NCI-H226 (cell line): Measurements from ENCODE around the gene BMS1.
A peak's percentile ranks its signal among the peaks of the same experiment; 100 is the strongest.
"Not testable (repeated sequence)": the region's sequence is repeated elsewhere in the genome, so short reads cannot be mapped to it uniquely, and the experiment has no call there.

Experiments used
- DNase-seq: peaks from one replicate; pipeline ENCODE4 v3.0.0-alpha.2; 2015

BMS1 gene

GRCh38 chr10:42866115-42866995, 83.8 kb downstream of the BMS1 start:
- peak; percentile 58 for DNase-seq

DNA sequence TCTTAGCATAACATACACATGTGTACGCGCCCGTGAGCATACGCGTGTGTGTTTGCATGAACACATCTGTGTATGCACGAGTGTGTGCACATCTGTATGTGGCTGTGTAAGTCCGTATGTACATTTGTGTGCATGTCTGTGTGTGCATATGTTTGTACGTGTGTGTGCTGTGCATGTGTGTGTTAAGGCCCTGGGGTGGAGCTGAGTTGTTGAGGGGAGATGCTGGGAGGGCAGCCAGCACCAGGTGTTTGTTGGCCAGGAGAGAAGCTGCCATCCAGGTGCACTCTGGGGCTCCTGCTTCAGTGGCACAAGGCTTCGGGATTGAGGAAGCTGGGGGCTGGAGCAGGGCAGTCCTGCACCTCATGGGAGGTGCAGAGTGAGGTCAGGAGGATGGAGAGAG, 85.0 kb downstream of the BMS1 start:
- DNase-seq = no peak

DNA sequence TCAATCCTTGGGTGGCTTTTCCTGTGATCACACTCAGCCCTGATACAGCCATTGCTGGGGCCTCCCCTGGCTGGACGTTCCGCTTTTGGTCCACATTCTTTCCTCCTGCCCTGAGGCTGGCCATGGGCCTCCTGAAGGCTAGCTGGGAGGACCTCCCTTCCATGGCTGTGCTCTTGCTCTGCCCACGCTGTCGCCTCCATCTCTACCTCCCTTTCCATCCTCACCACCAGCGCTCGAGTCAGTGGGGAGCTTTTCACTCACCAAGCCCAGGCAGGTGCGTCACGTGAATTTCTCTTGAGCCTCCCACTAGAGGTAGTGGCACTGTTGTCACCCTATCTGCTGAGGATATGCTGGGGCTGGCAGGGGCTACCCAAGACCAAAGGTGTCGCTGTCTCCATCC, 85.9 kb downstream of the BMS1 start:
- DNase-seq = no peak

GRCh38 chr10:42869977-42870350, 87.4 kb downstream of the BMS1 start:
- DNase-seq = no peak

DNA sequence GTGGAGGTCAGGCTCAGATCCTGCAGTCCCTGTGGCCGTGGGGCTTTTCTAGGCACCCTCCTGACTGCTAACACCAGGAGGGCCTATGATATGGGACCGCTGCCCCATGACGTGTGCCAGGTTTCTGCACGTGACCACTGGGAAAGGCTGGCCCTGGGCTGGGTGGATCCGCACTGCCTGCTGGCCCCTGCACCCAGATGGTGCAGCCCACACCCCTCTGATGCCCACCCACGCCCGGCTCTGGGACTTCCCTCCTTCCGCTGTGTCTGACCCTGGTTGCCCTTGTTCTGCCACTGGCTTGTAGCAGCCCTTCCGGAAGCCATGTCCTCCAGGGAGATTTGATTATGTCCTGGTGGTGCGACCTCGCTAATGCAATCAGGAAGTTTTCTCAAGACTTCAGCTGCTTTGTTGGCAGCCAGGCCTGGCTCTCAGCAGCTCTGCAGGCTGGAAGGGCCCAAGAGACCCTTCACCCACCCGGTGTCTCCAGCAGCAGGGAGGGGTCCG, 88.6 kb downstream of the BMS1 start:
- not testable (repeated sequence) for DNase-seq

DNA sequence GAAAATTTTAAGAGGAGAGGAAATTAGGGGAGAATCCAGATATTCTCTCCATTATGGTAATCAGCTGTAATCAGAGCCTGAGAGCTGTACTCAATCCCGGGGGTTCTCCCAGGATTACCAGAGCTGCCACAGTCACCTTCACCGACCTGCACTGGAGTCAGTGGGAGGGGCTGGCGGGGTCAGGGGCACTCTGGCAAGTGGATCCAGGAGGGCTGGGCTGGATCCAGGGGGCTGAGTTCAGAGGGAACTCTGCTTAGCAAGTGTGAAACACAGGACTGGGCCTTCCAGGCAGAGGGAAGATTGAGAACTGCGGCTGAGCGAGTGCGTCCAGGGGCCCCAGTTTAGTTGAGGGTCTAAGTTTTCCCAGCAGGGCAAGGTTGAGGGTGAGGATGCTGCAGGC, 89.2 kb downstream of the BMS1 start:
- DNase-seq = no peak

DNA sequence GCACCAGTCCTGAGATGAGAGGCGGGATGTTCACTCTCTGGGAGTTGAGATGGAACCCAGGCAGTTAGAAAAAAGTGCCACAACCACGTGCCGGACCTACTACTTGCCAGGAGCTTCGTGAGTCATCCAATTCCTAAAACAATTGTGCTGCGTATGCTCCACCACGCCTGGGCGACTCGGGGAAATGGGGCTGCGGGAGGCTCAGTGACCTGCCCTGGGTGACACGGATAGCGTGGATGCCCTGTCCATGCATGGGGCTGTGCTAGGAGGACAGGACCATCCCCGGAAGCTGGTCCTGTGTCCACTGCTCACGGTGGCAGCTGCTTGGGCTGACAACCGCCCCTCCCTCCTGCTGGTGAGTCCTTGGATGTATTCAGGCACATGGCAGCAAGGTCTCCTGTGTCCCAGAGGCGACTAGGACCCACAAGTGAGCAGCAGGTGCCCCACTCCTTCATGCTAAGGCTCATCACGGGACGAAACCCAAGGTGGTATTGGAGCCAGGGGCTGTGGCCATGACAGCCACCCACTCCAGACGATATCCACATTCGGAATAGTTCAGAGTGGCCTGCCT, 90.4 kb downstream of the BMS1 start:
- no peak for DNase-seq

DNA sequence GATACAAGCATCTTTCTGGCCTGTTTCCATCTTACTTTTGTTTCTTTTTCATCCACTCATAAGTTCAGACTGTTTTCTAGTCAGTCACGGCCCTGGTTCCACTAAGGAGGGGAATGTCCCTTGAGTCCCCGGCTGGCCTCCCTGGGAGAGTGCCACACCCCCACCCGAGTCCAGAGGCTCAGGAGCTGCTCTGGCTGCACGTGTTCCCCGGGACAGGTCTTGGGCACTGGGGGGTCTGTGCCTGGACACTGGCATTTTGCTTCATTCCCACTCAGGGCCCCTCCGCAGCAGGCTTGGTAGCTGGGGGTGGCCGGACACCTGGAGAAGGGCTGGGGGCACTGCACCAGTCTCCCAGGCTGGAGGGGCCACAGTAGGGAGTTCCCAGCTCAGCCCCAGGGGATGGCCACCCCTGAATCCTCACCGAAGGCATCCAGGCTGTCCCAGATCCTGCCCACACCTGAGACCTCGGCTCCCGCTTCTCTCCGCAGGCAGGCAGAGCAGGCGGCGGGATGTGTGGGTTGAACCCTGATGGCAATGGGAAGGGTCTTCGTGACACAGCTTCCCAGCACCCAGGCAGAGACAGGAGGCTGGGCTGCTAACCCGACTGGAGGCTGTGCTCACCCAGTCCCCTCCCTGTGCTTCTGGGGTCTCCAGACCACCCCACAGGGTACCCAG, 92.3 kb downstream of the BMS1 start:
- no peak for DNase-seq

GRCh38 chr10:42875388-42875755, 92.8 kb downstream of the BMS1 start:
- no peak for DNase-seq

DNA sequence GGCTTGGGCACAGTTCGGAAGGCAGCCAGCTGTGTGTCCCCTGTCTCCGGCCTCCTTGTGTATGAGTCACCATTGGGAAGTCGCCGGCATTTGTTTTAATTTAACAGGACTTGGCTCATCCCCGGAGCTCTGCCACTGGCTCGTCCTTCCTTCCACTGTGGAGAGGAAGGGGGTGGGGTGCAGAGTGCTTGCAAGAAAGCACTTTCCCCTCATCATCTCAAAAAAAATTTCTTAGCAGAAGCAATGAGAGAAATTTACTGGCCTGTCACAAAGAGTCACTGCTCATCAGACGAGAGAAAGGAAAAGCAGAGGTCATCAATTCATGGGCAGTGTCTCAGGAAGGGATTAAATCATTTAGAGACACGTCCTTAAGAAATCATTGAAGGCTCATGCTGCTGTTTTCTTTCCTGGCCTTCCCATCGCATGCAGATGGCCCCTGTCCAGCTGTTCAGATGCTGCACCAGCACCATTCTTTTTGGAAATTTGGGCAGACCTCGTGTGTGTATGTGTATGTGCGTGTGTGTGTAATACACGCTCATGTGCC, 93.3 kb downstream of the BMS1 start:
- DNase-seq = no peak

- no peak for DNase-seq
Observed at GRCh38 chr10:42876476-42876875, 93.9 kb downstream of the BMS1 start.

DNA sequence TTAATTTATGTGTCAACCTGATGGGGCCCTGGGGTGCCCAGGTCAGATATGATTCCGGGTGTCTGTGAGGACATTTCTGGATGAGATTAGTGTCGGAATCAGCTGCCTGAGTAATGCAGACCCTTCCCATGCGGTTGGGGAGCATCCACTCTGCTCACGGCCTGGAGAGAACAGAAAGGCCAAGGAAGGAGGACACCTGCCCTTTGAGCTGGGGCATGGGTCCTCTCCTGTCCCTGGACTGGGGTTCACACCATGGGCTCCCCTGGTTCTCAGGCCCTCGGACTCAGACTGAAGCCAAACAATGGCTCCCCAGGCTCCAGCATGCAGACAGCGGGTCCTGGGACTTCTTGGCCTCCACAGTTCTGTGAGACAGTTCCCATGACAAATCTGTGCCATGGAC, 94.3 kb downstream of the BMS1 start:
- no peak for DNase-seq

DNA sequence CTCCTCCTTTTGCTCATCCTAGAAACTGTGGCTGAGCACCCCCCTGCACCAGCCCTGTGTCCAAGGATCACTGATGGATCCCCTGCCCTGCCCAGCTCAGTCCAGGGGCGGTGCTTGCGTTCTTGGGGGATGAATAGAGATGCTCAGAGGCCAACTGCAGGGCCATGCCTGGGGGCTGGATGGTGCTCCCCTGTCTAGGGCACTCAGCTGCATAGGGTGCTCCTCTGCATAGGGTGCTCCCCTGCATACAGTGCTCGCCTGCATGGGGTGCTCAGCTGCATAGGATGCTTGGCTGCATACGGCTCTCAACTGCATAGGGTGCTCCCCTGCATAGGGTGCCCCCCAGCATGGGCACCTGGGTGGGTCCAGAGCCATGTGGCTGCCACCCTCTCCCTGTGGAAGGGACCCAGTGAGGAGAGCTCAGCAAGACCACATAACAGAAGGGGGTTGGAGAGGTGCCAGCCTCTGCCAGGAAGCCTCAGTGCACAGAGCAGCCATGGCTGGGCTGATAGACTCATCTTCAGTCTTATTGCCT, 95.0 kb downstream of the BMS1 start:
- DNase-seq = no peak

DNA sequence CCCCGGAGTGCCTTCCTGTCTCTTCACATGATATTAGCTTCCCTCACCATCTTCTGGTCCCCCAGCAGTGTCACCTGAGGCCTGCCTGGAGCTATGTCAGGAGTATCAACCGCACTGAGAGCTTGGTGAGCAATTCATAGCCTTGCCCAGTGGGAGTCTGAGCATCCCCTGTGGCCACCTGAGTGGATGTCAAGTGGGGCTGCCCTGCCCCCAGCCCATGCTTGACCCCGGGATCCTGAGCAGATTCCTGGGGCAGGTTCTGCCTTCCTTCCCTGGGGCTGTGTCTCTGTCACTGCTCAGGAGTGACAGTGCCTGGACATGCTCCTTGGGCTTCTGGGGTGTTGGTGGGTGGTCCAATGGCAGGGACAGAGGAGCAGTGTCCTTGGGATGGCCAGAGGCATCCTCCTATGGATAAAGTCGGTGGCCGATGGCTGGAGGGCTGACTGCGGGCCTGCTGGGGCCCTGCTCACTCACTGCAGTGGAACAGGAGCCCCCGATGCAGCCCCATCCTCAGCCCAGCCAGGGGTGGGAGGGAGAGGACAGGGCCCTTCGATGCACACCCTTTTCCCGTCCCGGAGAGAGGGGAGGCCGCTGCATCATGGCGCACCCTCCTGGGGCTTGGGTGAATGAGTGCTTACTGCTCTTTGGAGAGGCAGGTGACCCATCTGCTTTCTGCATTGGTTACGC, 95.7 kb downstream of the BMS1 start:
- DNase-seq = no peak

DNA sequence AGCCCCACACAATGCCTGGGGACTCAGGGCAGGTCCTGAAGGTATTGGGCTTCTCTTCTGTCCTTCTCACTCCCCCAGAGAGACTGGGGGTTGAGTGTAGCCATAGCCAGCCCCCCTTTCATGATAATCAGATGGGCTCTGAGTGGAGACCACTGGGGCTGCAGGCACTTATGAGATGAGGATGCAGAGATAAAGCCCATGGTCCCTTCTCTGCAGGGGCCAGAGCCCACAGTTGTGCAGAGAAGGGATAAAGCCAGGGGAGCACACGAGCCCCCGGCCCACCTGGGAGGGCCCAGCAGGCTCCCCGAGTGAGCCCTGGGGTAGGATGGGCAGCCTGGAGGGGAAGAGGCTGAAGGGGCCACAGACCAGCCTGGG, 96.2 kb downstream of the BMS1 start:
- no peak for DNase-seq

DNA sequence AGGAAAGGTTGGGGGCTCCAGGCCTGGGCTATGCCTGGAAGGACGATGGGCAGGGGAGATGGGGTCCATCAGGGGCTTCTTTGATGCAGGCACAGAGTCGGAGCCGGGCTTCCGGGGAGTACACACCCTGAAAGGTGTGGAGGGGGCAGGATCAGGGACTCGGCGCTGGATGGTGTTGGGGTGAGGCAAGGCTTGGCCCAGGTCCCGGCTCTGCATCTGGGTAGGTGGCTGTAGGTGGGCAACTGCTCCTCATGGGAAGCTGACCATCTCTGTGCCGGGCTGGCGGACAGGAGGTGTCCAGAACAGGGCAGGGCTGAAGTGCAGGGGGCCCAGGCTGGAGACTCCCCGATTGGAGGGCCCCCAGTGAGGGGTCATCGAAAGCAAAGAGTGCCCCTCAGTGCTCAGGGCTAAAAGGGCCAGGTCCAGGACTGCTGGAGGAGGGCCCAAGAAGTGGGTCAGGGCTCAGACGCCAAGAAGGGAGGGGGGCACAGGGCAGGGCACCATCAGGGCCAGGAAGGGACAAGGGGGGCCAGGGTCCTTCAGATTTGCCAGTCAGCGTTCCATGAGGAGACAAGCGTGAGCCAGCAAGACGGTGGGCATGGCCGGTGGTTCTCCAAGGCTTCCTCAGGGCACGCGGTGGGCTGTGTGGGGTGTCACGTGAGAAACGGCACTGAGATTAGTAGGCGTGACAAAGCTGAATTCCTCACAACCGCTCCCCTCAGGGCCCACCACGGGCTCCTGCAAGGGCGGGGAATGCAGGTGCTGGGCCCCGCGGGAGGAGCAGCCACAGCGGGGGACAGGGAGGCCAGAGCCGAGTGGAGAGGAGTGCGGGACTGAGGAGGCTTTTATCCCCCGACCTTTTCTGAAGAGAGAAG, 97.0 kb downstream of the BMS1 start:
- DNase-seq = no peak

- DNase-seq = no peak
Observed at GRCh38 chr10:42880255-42880620, 97.6 kb downstream of the BMS1 start.

DNA sequence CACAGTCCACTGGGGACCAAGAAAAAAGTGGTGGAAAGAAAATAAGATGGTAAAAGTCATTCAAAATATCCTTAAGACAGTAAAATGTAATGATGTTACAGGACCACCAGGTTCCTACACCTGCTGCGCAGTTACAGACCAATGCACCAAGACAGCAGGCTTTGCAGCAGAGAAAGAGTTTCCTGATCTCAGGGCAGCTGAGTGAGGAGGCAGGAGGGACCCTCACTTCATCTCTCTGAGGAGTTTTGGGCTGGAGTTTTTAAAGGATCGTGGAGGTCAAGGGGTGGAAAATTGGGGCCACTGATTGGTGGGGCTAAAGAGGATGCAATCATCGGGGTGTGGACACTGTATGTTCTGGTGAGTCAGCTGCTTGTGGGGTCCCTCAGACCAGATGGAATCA, 100.0 kb downstream of the BMS1 start:
- no peak for DNase-seq
